HEK293T (cell line): ENCODE data around the gene TAP2.
A peak's percentile ranks its signal among the peaks of the same experiment; 100 is the strongest.
"Not testable (repeated sequence)": the region's sequence is repeated elsewhere in the genome, so short reads cannot be mapped to it uniquely, and the experiment has no call there.

Experiments used
- CTCF ChIA-PET: fragments of 350-600 bp; formaldehyde crosslinking; extraction: SDS; loops from one replicate; lab custom pipeline; 2021; ENCODE audit warnings: antibody characterized with exemption, inconsistent platforms; lab: Yijun Ruan, JAX
- POLR2A ChIA-PET: fragments of 350-600 bp; formaldehyde crosslinking; extraction: SDS; loops from one replicate; lab custom pipeline; 2020; ENCODE audit warnings: antibody characterized with exemption, inconsistent platforms; lab: Yijun Ruan, JAX
- DNase-seq: peaks from one replicate; pipeline ENCODE4 v3.0.0; 2012; ENCODE audit warnings: mixed read lengths; ENCODE audit errors: extremely low spot score
- ARNT ChIP-seq: fragments of 450-650 bp; IDR thresholded peaks from 2 replicates; pipeline ENCODE4 v1.6.1; 2017; ENCODE audit warnings: mild to moderate bottlenecking
- BHLHE40 ChIP-seq: fragments of 450-650 bp; IDR thresholded peaks from 2 replicates; pipeline ENCODE4 v1.6.1; 2016; ENCODE audit warnings: mild to moderate bottlenecking, moderate library complexity, borderline replicate concordance
- CTBP1 ChIP-seq: fragments of 450-650 bp; IDR thresholded peaks from 2 replicates; pipeline ENCODE4 v1.6.1; 2016; ENCODE audit warnings: borderline replicate concordance
- ELF4 ChIP-seq: fragments of 450-650 bp; IDR thresholded peaks from 2 replicates; pipeline ENCODE4 v1.6.1; 2017; ENCODE audit warnings: antibody characterized with exemption
- FOXA1 ChIP-seq: fragments of 450-650 bp; IDR thresholded peaks from 2 replicates; pipeline ENCODE4 v1.6.1; 2016; ENCODE audit warnings: mild to moderate bottlenecking
- FOXK2 ChIP-seq: fragments of 450-650 bp; IDR thresholded peaks from 2 replicates; pipeline ENCODE4 v1.6.1; 2016; ENCODE audit warnings: mild to moderate bottlenecking
- FOXM1 ChIP-seq: fragments of 450-650 bp; IDR thresholded peaks from 2 replicates; pipeline ENCODE4 v1.6.1; 2017; ENCODE audit warnings: mild to moderate bottlenecking, borderline replicate concordance
- HDGF ChIP-seq: fragments of 450-650 bp; IDR thresholded peaks from 2 replicates; pipeline ENCODE4 v1.6.1; 2017; ENCODE audit warnings: antibody characterized with exemption, borderline replicate concordance
- L3MBTL2 ChIP-seq: fragments of 450-650 bp; conservative IDR thresholded peaks from 2 replicates; pipeline ENCODE4 v1.6.1; 2016; ENCODE audit warnings: mild to moderate bottlenecking
- LEF1 ChIP-seq: fragments of 450-650 bp; IDR thresholded peaks from 2 replicates; pipeline ENCODE4 v1.6.1; 2017; ENCODE audit warnings: mild to moderate bottlenecking, borderline replicate concordance
- NFRKB ChIP-seq: fragments of 450-650 bp; IDR thresholded peaks from 2 replicates; pipeline ENCODE4 v1.6.1; 2016; ENCODE audit warnings: mild to moderate bottlenecking, moderate library complexity
- SP1 ChIP-seq: fragments of 450-650 bp; IDR thresholded peaks from 2 replicates; pipeline ENCODE4 v1.6.1; 2017
- SUZ12 ChIP-seq: fragments of 450-650 bp; IDR thresholded peaks from 2 replicates; pipeline ENCODE4 v1.6.1; 2016; ENCODE audit warnings: mild to moderate bottlenecking
- TARDBP ChIP-seq: fragments of 450-650 bp; IDR thresholded peaks from 2 replicates; pipeline ENCODE4 v1.6.1; 2016
- ZNF384 ChIP-seq: fragments of 450-650 bp; IDR thresholded peaks from 2 replicates; pipeline ENCODE4 v1.6.1; 2016
- TF ChIP-seq, protein P1 (sequence below): fragments of 450-650 bp; IDR thresholded peaks from 2 replicates; pipeline ENCODE4 v1.6.1; 2016

Gene TAP2

DNA sequence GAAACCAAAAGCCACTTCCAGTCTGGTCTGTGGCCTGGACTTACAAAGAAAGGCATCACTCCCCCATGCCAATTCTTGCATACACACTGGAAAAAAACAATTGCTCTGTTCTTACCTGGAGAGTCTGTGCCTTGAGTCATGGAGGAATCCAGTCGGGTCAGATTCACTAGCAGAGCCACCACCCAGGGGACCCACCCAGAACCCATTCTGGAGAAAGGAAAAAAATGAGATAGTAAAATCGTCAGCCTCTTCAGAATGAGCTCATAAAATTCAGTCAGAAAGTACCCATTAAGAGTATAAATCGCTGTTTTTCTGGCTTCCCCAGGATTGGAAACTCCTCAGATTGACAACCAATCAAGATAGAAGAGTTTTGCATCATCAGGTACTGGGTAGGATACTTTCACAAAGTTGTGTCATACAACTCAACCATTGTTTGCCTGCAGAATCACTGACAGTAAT lies 21.8 kb downstream of the TAP2 start, which contains the start of gene HLA-DOB:
TSS of gene HLA-DOB (minus strand) at position 257 of the 459 bp plus-strand sequence. CDS start at position 206, 51 bp downstream.
- DNase-seq = peak; percentile 25

DNA sequence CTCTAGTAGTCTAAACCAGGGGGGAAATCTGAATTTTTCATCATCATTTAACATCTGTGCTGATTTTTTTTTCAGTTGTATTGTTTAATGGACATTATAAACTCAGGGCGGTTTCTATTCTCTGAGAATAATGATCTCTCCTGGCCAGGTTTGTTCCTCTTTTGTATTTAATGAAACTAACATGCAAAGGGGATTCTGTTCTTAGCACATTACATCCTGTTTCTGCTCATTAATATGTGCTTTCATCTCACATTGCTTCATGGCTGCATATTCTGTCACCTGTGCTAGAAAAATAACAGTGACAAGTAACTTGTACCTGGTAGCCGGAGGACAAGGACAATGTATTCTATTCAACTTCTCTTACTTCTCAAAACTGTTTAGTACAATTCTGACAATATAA lies 22.5 kb downstream of the TAP2 start:
- TF ChIP-seq SUZ12 = no peak
- no peak for TF ChIP-seq ZNF384
- TF ChIP-seq SP1 = no peak
- TF ChIP-seq FOXA1 = no peak
- TF ChIP-seq, protein P1, sequence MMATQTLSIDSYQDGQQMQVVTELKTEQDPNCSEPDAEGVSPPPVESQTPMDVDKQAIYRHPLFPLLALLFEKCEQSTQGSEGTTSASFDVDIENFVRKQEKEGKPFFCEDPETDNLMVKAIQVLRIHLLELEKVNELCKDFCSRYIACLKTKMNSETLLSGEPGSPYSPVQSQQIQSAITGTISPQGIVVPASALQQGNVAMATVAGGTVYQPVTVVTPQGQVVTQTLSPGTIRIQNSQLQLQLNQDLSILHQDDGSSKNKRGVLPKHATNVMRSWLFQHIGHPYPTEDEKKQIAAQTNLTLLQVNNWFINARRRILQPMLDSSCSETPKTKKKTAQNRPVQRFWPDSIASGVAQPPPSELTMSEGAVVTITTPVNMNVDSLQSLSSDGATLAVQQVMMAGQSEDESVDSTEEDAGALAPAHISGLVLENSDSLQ = no peak
- TF ChIP-seq FOXM1 = no peak
- no peak for DNase-seq
- CTCF ChIA-PET = no interaction called here
- POLR2A ChIA-PET = no interaction called here

More for the DNA sequence above, 21.8 kb downstream of the TAP2 start, which contains the start of gene HLA-DOB:
- TF ChIP-seq ZNF384 = no peak
- no peak for TF ChIP-seq BHLHE40
- no peak for TF ChIP-seq SP1
- TF ChIP-seq ARNT = no peak
- ChIA-PET CTCF (no interaction called here), POLR2A (no interaction called here)

DNA sequence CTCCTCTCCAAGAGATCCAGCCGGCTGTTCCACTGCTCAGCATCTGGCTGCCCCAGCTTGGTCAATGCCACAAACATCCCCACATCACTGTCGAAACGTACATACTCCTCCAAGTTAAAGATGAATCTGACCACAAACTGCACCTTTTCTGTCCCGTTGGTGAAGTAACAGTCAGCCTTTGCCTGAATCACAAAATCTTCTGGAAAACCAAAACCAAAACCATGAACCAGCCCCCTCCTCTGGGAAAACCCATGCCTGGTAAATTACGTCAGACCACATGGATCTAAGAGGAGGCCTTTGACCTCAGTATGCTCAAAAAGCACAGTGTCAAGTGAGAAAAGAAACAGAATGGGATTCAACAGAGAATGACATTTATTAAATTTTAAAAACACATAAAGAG lies 23.4 kb downstream of the TAP2 start:
- TF ChIP-seq ZNF384 = no peak
- TF ChIP-seq SUZ12 = no peak
- TF ChIP-seq BHLHE40 = no peak
- POLR2A ChIA-PET = no interaction called here
- DNase-seq = no peak
- CTCF ChIA-PET = no interaction called here

DNA sequence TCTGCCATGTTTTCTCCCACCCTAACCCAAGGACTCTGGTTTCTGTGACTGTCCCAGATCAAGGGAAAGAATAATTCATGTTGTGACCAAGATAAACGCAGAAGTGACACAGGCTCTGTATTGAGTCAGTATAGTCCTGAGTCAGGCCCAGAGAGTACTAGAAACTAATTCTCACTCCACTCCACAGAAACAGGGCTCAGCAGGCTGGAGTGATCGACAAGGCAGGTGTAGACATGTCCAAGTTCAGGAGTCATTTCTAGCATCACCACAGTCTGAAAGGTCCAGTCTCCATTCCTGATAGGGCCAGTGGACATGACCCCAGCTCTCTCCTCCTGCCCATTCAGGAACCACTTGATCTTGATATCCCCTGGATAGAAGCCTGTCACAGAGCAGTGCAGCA lies 24.4 kb downstream of the TAP2 start:
- TF ChIP-seq ELF4 (no peak), FOXK2 (no peak), CTBP1 (no peak), BHLHE40 (no peak), SUZ12 (no peak), HDGF (no peak), FOXA1 (no peak), ARNT (no peak), L3MBTL2 (no peak), NFRKB (no peak), SP1 (no peak)
- TF ChIP-seq, protein P1 = no peak
- DNase-seq = no peak
- CTCF ChIA-PET = interaction anchor here (1.7 kb wide), 1 partner anchor 170 kb away, joined by 4 read pairs; no protein-coding TSS in a partner anchor
- POLR2A ChIA-PET = interaction anchor here (1.2 kb wide), 1 partner anchor 24 kb away, joined by 4 read pairs; the partner anchor contains the start of gene TAP2

DNA sequence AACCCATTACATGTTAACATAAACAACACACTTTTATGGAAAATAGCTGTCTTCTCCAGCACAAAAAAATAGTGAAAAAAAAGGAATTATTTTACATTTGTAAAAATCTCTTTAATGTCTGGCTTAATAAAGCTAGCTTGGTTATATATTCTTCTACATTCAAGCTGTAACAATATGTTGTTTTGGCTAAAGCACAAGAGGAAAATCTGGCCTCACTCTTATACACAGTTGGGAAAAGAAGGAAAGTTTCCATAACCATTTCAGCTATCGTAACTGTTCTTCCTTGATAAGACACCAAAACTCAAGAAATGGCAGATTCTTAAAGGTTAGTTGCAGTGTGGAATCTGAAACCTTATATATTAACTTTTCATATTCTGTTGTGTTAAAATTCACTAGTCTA lies 29.4 kb downstream of the TAP2 start:
- ChIA-PET POLR2A (no interaction called here), CTCF (interaction anchor here (0.9 to 1.1 kb wide), 2 partner anchors 23 to 30 kb away, joined by 3 to 4 read pairs; partner anchors contain the start of gene TAP2)
- no peak for DNase-seq
- TF ChIP-seq CTBP1 (no peak), TARDBP (no peak), NFRKB (no peak)

DNA sequence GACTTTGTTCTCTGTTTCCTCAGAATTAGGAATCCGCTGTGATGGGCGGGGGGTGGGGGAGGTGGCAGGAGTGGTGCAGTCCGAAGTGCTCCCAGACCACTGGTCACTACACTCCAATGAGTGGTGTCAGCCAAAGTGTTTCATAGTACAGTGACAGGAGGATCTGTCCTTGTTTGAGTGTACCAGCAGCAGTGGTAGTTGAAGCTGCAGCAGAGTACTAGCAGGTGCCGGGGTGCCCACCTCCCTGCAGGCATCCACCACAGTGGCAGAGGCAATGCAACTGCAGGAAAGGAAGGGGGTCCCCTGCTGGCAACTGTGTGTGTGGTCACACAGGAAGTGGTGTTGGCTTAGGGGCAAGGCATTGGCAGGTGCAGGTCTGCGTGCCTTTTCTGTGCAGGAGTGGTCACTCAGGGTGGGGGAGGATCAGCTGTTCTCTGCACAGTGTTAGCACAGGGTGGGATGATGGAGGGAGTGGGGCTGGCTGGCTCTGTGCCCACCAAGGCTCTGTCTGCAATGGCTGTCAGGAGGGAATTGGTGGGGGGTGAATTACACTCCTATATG lies 31.4 kb downstream of the TAP2 start:
- ChIA-PET POLR2A (no interaction called here), CTCF (no interaction called here)
- TF ChIP-seq HDGF (no peak), SP1 (no peak), NFRKB (no peak), CTBP1 (no peak), FOXK2 (no peak), ZNF384 (no peak), ELF4 (no peak), SUZ12 (no peak), FOXA1 (no peak), ARNT (no peak), LEF1 (no peak), L3MBTL2 (no peak), BHLHE40 (no peak), TARDBP (no peak), FOXM1 (no peak)
- TF ChIP-seq, protein P1 = no peak
- no peak for DNase-seq

DNA sequence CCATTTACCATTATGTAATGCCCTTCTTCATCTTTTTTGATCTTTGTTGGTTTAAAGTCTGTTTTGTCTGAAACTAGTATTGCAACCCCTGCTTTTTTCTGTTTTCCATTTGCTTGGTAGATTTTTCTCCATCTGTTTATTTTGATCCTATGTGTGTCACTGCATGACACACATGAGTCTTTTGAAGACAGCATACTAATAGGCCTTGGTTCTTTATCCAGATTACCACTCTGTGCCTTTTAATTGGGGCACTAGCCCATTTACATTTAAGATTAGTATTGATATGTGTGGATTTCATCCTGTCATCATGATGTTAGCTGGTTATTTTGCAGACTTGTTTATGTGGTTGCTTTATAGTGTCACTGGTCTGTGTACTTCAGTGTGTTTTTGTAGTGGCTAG lies 33.1 kb downstream of the TAP2 start:
- DNase-seq, POLR2A ChIA-PET, CTCF ChIA-PET: not testable (repeated sequence)
